Panc1 (cell line): Measurements from ENCODE around the gene SUPT3H.

Source experiments
- POLR2AphosphoS5 ChIP-seq: IDR thresholded peaks from 2 replicates; pipeline ENCODE4 v1.6.1; 2012; ENCODE audit warnings: mild to moderate bottlenecking, low read depth, low read length, moderate library complexity
- SIN3A ChIP-seq: IDR thresholded peaks from 2 replicates; pipeline ENCODE4 v1.6.1; 2012; ENCODE audit warnings: low read depth, mild to moderate bottlenecking, low read length, moderate library complexity, borderline replicate concordance; ENCODE audit not compliant: insufficient read depth
- TF ChIP-seq, protein P1 (sequence below): fragments of 450-650 bp; IDR thresholded peaks from 2 replicates; pipeline ENCODE4 v1.5.1; 2017; ENCODE audit warnings: mild to moderate bottlenecking
- TF ChIP-seq, protein P2 (sequence below), 2 experiments: IDR thresholded peaks; 2 replicates each; pipeline ENCODE4 v1.6.1; 2011 to 2012; ENCODE audit warnings: low read depth in 2 of 2, control low read depth in 1 of 2, low read length in 1 of 2, mild to moderate bottlenecking in 1 of 2, moderate library complexity in 1 of 2; ENCODE audit not compliant: insufficient read depth in 1 of 2

DNA sequence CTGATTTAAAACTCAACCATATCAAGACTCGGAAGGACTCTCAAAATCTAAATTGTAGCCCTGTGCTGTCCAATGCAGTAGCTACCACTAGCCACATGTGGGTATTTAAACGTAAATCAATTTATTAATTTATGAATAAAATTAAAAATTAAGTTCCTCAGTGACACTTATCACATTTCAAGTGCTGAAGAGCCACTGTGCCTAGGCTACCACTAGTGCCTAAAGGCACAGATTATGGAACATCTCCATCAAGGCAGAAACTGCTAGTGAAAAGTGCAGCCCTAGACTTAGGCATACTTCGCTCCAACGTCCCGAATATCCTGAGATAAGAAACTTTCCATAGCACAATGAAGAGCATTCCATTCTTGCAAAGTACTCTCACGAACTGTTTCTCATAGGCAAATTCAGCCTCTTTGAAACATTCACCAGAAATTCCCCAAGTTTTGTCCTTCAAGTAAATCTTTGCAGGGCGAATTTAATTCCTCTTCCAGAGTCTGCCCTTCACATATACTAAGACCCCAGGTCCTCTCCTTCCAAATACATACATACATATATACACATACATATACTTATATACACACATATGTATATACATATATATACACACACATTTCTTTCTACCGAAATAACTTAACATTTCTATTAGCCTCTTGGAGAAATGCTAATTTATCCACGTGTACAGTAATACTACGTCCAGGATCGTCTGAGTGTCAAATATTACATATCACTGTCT, 1.3 kb downstream of the SUPT3H start:
- TF ChIP-seq, protein P1, sequence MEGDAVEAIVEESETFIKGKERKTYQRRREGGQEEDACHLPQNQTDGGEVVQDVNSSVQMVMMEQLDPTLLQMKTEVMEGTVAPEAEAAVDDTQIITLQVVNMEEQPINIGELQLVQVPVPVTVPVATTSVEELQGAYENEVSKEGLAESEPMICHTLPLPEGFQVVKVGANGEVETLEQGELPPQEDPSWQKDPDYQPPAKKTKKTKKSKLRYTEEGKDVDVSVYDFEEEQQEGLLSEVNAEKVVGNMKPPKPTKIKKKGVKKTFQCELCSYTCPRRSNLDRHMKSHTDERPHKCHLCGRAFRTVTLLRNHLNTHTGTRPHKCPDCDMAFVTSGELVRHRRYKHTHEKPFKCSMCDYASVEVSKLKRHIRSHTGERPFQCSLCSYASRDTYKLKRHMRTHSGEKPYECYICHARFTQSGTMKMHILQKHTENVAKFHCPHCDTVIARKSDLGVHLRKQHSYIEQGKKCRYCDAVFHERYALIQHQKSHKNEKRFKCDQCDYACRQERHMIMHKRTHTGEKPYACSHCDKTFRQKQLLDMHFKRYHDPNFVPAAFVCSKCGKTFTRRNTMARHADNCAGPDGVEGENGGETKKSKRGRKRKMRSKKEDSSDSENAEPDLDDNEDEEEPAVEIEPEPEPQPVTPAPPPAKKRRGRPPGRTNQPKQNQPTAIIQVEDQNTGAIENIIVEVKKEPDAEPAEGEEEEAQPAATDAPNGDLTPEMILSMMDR = no peak
- no peak for TF ChIP-seq SIN3A
- no peak for TF ChIP-seq POLR2AphosphoS5
- TF ChIP-seq, protein P2, sequence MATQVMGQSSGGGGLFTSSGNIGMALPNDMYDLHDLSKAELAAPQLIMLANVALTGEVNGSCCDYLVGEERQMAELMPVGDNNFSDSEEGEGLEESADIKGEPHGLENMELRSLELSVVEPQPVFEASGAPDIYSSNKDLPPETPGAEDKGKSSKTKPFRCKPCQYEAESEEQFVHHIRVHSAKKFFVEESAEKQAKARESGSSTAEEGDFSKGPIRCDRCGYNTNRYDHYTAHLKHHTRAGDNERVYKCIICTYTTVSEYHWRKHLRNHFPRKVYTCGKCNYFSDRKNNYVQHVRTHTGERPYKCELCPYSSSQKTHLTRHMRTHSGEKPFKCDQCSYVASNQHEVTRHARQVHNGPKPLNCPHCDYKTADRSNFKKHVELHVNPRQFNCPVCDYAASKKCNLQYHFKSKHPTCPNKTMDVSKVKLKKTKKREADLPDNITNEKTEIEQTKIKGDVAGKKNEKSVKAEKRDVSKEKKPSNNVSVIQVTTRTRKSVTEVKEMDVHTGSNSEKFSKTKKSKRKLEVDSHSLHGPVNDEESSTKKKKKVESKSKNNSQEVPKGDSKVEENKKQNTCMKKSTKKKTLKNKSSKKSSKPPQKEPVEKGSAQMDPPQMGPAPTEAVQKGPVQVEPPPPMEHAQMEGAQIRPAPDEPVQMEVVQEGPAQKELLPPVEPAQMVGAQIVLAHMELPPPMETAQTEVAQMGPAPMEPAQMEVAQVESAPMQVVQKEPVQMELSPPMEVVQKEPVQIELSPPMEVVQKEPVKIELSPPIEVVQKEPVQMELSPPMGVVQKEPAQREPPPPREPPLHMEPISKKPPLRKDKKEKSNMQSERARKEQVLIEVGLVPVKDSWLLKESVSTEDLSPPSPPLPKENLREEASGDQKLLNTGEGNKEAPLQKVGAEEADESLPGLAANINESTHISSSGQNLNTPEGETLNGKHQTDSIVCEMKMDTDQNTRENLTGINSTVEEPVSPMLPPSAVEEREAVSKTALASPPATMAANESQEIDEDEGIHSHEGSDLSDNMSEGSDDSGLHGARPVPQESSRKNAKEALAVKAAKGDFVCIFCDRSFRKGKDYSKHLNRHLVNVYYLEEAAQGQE (IDR thresholded peaks at IDR 0.05; ENCODE audit: insufficient read depth in 1 of 2, low read depth in 2 of 2, low read length in 1 of 2) = no peak
